K562 (cell line): ENCODE results near the gene SCAMP2. TPM values are rescaled to one million over a fixed set of nuclear protein-coding genes. Genes with fewer than 3 reads are reported as not detected.

Experiments
- ATAC-seq: fragments of 200-7000 bp; cut with Tn5 transposase; 3 replicates; pipeline ENCODE4 v1.9.1; 2020; ENCODE audit warnings: moderate library complexity
- BruUV-seq: library from RNA; stranded (reverse); fragments of 400-500 nt; replicated peaks from 2 replicates; lab custom pipeline; 2021; lab: Mats Ljungman, UMichigan
- CTCF ChIA-PET: fragments of 300-600 bp; formaldehyde crosslinking; extraction: SDS; loops from one replicate; lab custom pipeline; 2021; ENCODE audit warnings: low intra/inter-chr PET ratio; lab: Yijun Ruan, JAX
- POLR2A ChIA-PET: fragments of 300-600, 350-650 bp; sonication (Branson Sonifier 250); formaldehyde crosslinking; extraction: SDS; loops from one replicate; lab custom pipeline; 2021; ENCODE audit warnings: antibody characterized with exemption, inconsistent platforms; lab: Yijun Ruan, JAX
- DNase-seq, 4 experiments: peaks; one replicate each; pipeline versions ENCODE4 v3.0.0 to v3.0.0-alpha.2; 2011 to 2018; ENCODE audit warnings: low spot score in 3 of 4, mixed read lengths in 3 of 4; ENCODE audit errors: extremely low read depth in 1 of 4
- FAIRE-seq: peaks from 2 replicates; lab custom pipeline; 2011; peaks lifted over from hg19 to GRCh38; lab: Jason Lieb, UNC
- H2AFZ ChIP-seq: 2 replicates; pipeline ENCODE4 v1.6.0; 2011; ENCODE audit warnings: low read depth, low read length, control low read depth, inconsistent platforms
- H3K27ac ChIP-seq: fragments of 200-600 bp; 3 replicates; pipeline ENCODE4 v1.8.0; 2011; ENCODE audit warnings: low read depth, mild to moderate bottlenecking, control low read depth, inconsistent platforms, low read length, moderate library complexity, mixed read lengths; ENCODE audit errors: extremely low read depth
- H3K27me3 ChIP-seq, 2 experiments: fragments of 300-600 bp in 1 of 2; 2 replicates in 1 of 2; 3 replicates in 1 of 2; pipeline versions ENCODE4 v1.6.0 to v1.8.0; 2011; ENCODE audit warnings: inconsistent platforms in 2 of 2, low read length in 2 of 2, mild to moderate bottlenecking in 1 of 2, mixed read lengths in 1 of 2, moderate library complexity in 1 of 2; ENCODE audit not compliant: control insufficient read depth in 2 of 2, insufficient read depth in 2 of 2
- H3K36me3 ChIP-seq: fragments of 300-600 bp; 3 replicates; pipeline ENCODE4 v1.8.0; 2011; ENCODE audit warnings: mild to moderate bottlenecking, low read length, inconsistent platforms; ENCODE audit not compliant: control insufficient read depth, insufficient read depth
- H3K4me1 ChIP-seq, 2 experiments: fragments of 200-600 bp in 1 of 2; replicated peaks in 1 of 2; 2 replicates in 1 of 2; 3 replicates in 1 of 2; pipeline versions ENCODE4 v1.5.1 to v1.8.0; 2011; ENCODE audit warnings: inconsistent platforms in 2 of 2, low read length in 2 of 2, mild to moderate bottlenecking in 1 of 2, mixed read lengths in 1 of 2, moderate library complexity in 1 of 2; ENCODE audit not compliant: control insufficient read depth in 2 of 2, insufficient read depth in 2 of 2
- H3K4me2 ChIP-seq: 2 replicates; pipeline ENCODE4 v1.6.1; 2011; ENCODE audit warnings: low read length, control low read depth, inconsistent platforms, mixed read lengths; ENCODE audit not compliant: insufficient read depth
- H3K4me3 ChIP-seq: fragments of 200-600 bp; sonication (generic), shearing (Covaris generic); 2 replicates; pipeline ENCODE4 v1.5.1; 2016; ENCODE audit warnings: control low read depth, inconsistent platforms
- H3K79me2 ChIP-seq: fragments of 200-600 bp; 3 replicates; pipeline ENCODE4 v1.8.0; 2011; ENCODE audit warnings: low read length, inconsistent platforms; ENCODE audit not compliant: control insufficient read depth, insufficient read depth
- H3K9ac ChIP-seq, 2 experiments: 2 replicates each; pipeline versions ENCODE4 v1.6.0 to v1.6.1; 2011; ENCODE audit warnings: low read depth in 2 of 2, low read length in 2 of 2, control low read depth in 1 of 2, inconsistent platforms in 1 of 2, mild to moderate bottlenecking in 1 of 2, mixed read lengths in 1 of 2; ENCODE audit not compliant: insufficient read depth in 1 of 2
- H3K9me1 ChIP-seq: one replicate; pipeline ENCODE4 v1.6.0; 2011; ENCODE audit warnings: inconsistent platforms, mild to moderate bottlenecking, low read length, moderate library complexity; ENCODE audit not compliant: control insufficient read depth, insufficient read depth
- H3K9me3 ChIP-seq: replicated peaks from 2 replicates; pipeline ENCODE4 v1.5.1; 2011; ENCODE audit warnings: low read depth, low read length, inconsistent platforms; ENCODE audit not compliant: control insufficient read depth, insufficient read depth
- H4K20me1 ChIP-seq: replicated peaks from 2 replicates; pipeline ENCODE4 v1.6.1; 2011; ENCODE audit warnings: low read length, inconsistent platforms, mixed read lengths; ENCODE audit not compliant: control insufficient read depth, insufficient read depth
- MIER1 ChIP-seq: fragments of 450-650 bp; IDR thresholded peaks from 2 replicates; pipeline ENCODE4 v1.6.1; 2016; ENCODE audit warnings: antibody characterized with exemption, mild to moderate bottlenecking, low read depth
- TCF7L2 ChIP-seq: fragments of 150-350 bp; IDR thresholded peaks from 2 replicates; pipeline ENCODE4 v1.6.1; 2016; ENCODE audit warnings: low read depth, mild to moderate bottlenecking, low read length, moderate library complexity
- ZFPM2 ChIP-seq: fragments of 250-450 bp; sonication (Bioruptor Pico); IDR thresholded peaks from 2 replicates; pipeline ENCODE4 v1.5.1; 2022; ENCODE audit warnings: mild to moderate bottlenecking
- WGBS: fragments of 100-300 bp; shearing (Covaris generic); methylation state at CpG from one replicate; pipeline ENCODE4 v1.1.6; 2016; ENCODE audit warnings: low coverage, mixed read lengths; ENCODE audit not compliant: insufficient coverage; ENCODE audit errors: missing lambda C conversion rate; 5-methylcytosine and 5-hydroxymethylcytosine counted together
- in situ Hi-C: fragments of 300-500 bp; cut with MboI; formaldehyde crosslinking; loops from 4 replicates; pipeline ENCODE4 v1.15.0; 2018; ENCODE audit warnings: inconsistent platforms, mixed read lengths
- intact Hi-C: fragments of 100-400 bp; cut with micrococcal nuclease; formaldehyde crosslinking; loops from 2 replicates; pipeline ENCODE4 v1.14.2; 2022
- polyA plus RNA-seq, 8 experiments: library from polyadenylated mRNA; depleted of rRNA in 4 of 8; stranded (reverse) in 5 of 8; unstranded in 3 of 8; fragments of >200 nt; fragmentation: Nextera tagmentation in 2 of 8; fragmentation: Illumina TruSeq in 1 of 8; extraction: Ambion mirVana in 2 of 8; extraction: Trizol in 1 of 8; gene quantifications; 2 replicates each; pipeline versions ENCODE4 v1.2.1 to v1.2.3, GENCODE V29; 2011 to 2014; ENCODE audit warnings: inconsistent platforms in 1 of 8, missing spikeins in 1 of 8
- total RNA-seq, 7 experiments: library from RNA; depleted of rRNA in 6 of 7; stranded (reverse); fragments of >200 nt in 6 of 7; fragmentation: Illumina TruSeq in 2 of 7; extraction: Trizol in 2 of 7; gene quantifications; 2 replicates each; pipeline versions ENCODE4 v1.2.1 to v1.2.3, GENCODE V29; 2011 to 2021; ENCODE audit warnings: low replicate concordance in 1 of 7
- TF ChIP-seq, protein P1 (sequence below): fragments of 250-450 bp; sonication (Bioruptor Pico); IDR thresholded peaks from 2 replicates; pipeline ENCODE4 v1.4.0; 2020
- TF ChIP-seq, protein P2 (sequence below): fragments of 200-600 bp; sonication (generic); IDR thresholded peaks from one replicate; pipeline ENCODE4 v1.6.1; 2012; ENCODE audit warnings: mild to moderate bottlenecking, low read depth, low read length, inconsistent platforms

Gene SCAMP2
- total and polyA plus RNA-seq, 9 of the 15 experiments (the other 6 are each of a cell fraction or from before 2014, with no cell fraction given): 5.9 to 61.1 (median 20.1) TPM

- Histone ChIP-seq H3K27ac (no peak overlapping the region), H3K4me2 (no peak overlapping the region), H3K27me3 (no peaks in the 10 kb centered on the region), H4K20me1 (peaks cover 8% of the 10 kb centered on the region; the same call in 1 of the 2 replicates), H3K36me3 (peaks cover 53% of the 10 kb centered on the region; the same call in 1 of the 3 replicates), H3K9ac (peak overlapping the region in 1 of 2 experiments; percentile 29; a peak in 1 of 4 replicates), H2AFZ (no peak overlapping the region), H3K9me3 (no peaks in the 10 kb centered on the region), H3K79me2 (peaks cover 14% of the 10 kb centered on the region; the same call in 2 of the 3 replicates), H3K4me1 (peaks cover 12 to 51% of the 10 kb centered on the region in 2 experiments; a peak in 4 of 5 replicates), H3K9me1 (peaks cover 8% of the 10 kb centered on the region), H3K4me3 (no peak overlapping the region)
- no peak for ATAC-seq
- no peak for FAIRE-seq
- ChIA-PET POLR2A (interaction anchor here (0.6 to 1.7 kb wide), 5 partner anchors 9 to 1004 kb away, joined by 3 to 5 read pairs (median 3); no protein-coding TSS in a partner anchor), CTCF (no interaction called here)
- 80% methylated on average over 1 of the region's 10 CpGs for WGBS
- intact Hi-C loops (loop anchor here (5.0 kb wide), 1 partner anchor 66 kb away; no protein-coding TSS in a partner anchor), in situ Hi-C loops (no loop called here)
- BruUV-seq: no TSS peak
- DNase-seq: no peak
- TF ChIP-seq, protein P1, sequence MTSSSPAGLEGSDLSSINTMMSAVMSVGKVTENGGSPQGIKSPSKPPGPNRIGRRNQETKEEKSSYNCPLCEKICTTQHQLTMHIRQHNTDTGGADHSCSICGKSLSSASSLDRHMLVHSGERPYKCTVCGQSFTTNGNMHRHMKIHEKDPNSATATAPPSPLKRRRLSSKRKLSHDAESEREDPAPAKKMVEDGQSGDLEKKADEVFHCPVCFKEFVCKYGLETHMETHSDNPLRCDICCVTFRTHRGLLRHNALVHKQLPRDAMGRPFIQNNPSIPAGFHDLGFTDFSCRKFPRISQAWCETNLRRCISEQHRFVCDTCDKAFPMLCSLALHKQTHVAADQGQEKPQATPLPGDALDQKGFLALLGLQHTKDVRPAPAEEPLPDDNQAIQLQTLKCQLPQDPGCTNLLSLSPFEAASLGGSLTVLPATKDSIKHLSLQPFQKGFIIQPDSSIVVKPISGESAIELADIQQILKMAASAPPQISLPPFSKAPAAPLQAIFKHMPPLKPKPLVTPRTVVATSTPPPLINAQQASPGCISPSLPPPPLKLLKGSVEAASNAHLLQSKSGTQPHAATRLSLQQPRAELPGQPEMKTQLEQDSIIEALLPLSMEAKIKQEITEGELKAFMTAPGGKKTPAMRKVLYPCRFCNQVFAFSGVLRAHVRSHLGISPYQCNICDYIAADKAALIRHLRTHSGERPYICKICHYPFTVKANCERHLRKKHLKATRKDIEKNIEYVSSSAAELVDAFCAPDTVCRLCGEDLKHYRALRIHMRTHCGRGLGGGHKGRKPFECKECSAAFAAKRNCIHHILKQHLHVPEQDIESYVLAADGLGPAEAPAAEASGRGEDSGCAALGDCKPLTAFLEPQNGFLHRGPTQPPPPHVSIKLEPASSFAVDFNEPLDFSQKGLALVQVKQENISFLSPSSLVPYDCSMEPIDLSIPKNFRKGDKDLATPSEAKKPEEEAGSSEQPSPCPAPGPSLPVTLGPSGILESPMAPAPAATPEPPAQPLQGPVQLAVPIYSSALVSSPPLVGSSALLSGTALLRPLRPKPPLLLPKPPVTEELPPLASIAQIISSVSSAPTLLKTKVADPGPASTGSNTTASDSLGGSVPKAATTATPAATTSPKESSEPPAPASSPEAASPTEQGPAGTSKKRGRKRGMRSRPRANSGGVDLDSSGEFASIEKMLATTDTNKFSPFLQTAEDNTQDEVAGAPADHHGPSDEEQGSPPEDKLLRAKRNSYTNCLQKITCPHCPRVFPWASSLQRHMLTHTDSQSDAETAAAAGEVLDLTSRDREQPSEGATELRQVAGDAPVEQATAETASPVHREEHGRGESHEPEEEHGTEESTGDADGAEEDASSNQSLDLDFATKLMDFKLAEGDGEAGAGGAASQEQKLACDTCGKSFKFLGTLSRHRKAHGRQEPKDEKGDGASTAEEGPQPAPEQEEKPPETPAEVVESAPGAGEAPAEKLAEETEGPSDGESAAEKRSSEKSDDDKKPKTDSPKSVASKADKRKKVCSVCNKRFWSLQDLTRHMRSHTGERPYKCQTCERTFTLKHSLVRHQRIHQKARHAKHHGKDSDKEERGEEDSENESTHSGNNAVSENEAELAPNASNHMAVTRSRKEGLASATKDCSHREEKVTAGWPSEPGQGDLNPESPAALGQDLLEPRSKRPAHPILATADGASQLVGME (CRISPR knock-in tag): no peak
- TF ChIP-seq, protein P2, sequence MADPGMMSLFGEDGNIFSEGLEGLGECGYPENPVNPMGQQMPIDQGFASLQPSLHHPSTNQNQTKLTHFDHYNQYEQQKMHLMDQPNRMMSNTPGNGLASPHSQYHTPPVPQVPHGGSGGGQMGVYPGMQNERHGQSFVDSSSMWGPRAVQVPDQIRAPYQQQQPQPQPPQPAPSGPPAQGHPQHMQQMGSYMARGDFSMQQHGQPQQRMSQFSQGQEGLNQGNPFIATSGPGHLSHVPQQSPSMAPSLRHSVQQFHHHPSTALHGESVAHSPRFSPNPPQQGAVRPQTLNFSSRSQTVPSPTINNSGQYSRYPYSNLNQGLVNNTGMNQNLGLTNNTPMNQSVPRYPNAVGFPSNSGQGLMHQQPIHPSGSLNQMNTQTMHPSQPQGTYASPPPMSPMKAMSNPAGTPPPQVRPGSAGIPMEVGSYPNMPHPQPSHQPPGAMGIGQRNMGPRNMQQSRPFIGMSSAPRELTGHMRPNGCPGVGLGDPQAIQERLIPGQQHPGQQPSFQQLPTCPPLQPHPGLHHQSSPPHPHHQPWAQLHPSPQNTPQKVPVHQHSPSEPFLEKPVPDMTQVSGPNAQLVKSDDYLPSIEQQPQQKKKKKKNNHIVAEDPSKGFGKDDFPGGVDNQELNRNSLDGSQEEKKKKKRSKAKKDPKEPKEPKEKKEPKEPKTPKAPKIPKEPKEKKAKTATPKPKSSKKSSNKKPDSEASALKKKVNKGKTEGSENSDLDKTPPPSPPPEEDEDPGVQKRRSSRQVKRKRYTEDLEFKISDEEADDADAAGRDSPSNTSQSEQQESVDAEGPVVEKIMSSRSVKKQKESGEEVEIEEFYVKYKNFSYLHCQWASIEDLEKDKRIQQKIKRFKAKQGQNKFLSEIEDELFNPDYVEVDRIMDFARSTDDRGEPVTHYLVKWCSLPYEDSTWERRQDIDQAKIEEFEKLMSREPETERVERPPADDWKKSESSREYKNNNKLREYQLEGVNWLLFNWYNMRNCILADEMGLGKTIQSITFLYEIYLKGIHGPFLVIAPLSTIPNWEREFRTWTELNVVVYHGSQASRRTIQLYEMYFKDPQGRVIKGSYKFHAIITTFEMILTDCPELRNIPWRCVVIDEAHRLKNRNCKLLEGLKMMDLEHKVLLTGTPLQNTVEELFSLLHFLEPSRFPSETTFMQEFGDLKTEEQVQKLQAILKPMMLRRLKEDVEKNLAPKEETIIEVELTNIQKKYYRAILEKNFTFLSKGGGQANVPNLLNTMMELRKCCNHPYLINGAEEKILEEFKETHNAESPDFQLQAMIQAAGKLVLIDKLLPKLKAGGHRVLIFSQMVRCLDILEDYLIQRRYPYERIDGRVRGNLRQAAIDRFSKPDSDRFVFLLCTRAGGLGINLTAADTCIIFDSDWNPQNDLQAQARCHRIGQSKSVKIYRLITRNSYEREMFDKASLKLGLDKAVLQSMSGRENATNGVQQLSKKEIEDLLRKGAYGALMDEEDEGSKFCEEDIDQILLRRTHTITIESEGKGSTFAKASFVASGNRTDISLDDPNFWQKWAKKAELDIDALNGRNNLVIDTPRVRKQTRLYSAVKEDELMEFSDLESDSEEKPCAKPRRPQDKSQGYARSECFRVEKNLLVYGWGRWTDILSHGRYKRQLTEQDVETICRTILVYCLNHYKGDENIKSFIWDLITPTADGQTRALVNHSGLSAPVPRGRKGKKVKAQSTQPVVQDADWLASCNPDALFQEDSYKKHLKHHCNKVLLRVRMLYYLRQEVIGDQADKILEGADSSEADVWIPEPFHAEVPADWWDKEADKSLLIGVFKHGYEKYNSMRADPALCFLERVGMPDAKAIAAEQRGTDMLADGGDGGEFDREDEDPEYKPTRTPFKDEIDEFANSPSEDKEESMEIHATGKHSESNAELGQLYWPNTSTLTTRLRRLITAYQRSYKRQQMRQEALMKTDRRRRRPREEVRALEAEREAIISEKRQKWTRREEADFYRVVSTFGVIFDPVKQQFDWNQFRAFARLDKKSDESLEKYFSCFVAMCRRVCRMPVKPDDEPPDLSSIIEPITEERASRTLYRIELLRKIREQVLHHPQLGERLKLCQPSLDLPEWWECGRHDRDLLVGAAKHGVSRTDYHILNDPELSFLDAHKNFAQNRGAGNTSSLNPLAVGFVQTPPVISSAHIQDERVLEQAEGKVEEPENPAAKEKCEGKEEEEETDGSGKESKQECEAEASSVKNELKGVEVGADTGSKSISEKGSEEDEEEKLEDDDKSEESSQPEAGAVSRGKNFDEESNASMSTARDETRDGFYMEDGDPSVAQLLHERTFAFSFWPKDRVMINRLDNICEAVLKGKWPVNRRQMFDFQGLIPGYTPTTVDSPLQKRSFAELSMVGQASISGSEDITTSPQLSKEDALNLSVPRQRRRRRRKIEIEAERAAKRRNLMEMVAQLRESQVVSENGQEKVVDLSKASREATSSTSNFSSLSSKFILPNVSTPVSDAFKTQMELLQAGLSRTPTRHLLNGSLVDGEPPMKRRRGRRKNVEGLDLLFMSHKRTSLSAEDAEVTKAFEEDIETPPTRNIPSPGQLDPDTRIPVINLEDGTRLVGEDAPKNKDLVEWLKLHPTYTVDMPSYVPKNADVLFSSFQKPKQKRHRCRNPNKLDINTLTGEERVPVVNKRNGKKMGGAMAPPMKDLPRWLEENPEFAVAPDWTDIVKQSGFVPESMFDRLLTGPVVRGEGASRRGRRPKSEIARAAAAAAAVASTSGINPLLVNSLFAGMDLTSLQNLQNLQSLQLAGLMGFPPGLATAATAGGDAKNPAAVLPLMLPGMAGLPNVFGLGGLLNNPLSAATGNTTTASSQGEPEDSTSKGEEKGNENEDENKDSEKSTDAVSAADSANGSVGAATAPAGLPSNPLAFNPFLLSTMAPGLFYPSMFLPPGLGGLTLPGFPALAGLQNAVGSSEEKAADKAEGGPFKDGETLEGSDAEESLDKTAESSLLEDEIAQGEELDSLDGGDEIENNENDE: no peak
- TF ChIP-seq TCF7L2: no peak
- no peak for TF ChIP-seq MIER1
- TF ChIP-seq ZFPM2 (CRISPR knock-in tag): no peak
Measured at GRCh38 chr15:74838137-74838516, 35.0 kb downstream of the SCAMP2 start.
